Colonic mucosa (tissue), 4 donors: Measurements from ENCODE around the gene TPK1. TPM values are rescaled to one million over a fixed set of nuclear protein-coding genes. Genes with fewer than 3 reads are reported as not detected.

Experiments used
- DNase-seq: peaks from one replicate; pipeline ENCODE4 v3.0.0-alpha.2; 2020
- H3K27ac ChIP-seq: fragments of 200-600 bp; one replicate; pipeline ENCODE4 v1.8.0; 2021
- H3K27me3 ChIP-seq: fragments of 200-600 bp; one replicate; pipeline ENCODE4 v1.8.0; 2021
- H3K36me3 ChIP-seq: fragments of 200-600 bp; one replicate; pipeline ENCODE4 v1.8.0; 2021
- H3K4me1 ChIP-seq: fragments of 200-600 bp; one replicate; pipeline ENCODE4 v1.8.0; 2021; ENCODE audit warnings: mild to moderate bottlenecking
- H3K4me3 ChIP-seq: fragments of 200-600 bp; one replicate; pipeline ENCODE4 v1.8.0; 2021
- H3K9ac ChIP-seq, 2 donors: one replicate each; pipeline ENCODE4 v1.7.0; 2013; ENCODE audit warnings: control low read depth in 2 of 2, low read depth in 2 of 2, low read length in 2 of 2
- H3K9me3 ChIP-seq: fragments of 200-600 bp; one replicate; pipeline ENCODE4 v1.8.0; 2021
- CTCF ChIP-seq: fragments of 200-600 bp; IDR thresholded peaks from one replicate; pipeline ENCODE4 v1.8.0; 2022; ENCODE audit warnings: antibody characterized with exemption, mild to moderate bottlenecking
- intact Hi-C: fragments of 100-400 bp; cut with DNase I; formaldehyde crosslinking; loops from one replicate; pipeline ENCODE4 v1.14.1; 2022
- total RNA-seq, 2 donors: library from RNA; stranded (reverse); fragmentation: NEBNext Ultra II Directional in 1 of 2; extraction: Animal tissue kit (Norgen Biotek cat#: 25700) in 1 of 2; gene quantifications; one replicate each; pipeline ENCODE4 v1.2.1, GENCODE V29; 2021
- donor health status: healthy.
- donor health status: DM: no; HTN: no; CAD: no.
- donor health status: DM: no; HTN: no; CAD: no.

The TPK1 gene
- total RNA-seq, 2 donors from 2014 or later = 8.0 to 18.8 TPM

DNA sequence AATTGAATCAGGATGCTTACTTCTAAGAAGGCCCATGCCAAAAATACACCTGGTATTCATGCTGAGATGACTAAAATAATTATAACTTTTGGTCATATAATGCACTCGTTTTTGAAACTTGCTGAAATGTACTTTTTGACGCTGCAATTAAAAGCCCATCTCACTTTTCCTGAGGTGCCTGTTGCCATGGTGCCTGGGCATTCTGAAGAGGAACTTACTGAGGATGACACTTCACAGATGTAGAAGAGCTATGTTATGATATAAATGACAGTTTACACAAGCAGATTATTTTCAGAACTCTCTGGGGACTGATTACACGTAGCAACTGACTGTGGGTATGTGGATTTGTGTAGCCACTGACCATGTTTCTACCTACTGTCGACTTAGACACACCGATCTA is 182.4 kb downstream of the TPK1 start:
- no peaks in the 10 kb centered on the region for H3K9me3 ChIP-seq

GRCh38 chr7:144650439-144650838 is 185.4 kb downstream of the TPK1 start:
- Histone ChIP-seq H3K27ac (no peak overlapping the region), H3K36me3 (no peaks in the 10 kb centered on the region), H3K9me3 (no peaks in the 10 kb centered on the region), H3K4me1 (no peaks in the 10 kb centered on the region), H3K9ac (no peak overlapping the region), H3K4me3 (no peak overlapping the region), H3K27me3 (no peaks in the 10 kb centered on the region)
- intact Hi-C loops = no loop called here
- no peak for TF ChIP-seq CTCF
- DNase-seq = no peak

More for the DNA sequence above, 182.4 kb downstream of the TPK1 start:
- Histone ChIP-seq H3K36me3 (no peaks in the 10 kb centered on the region), H3K27ac (no peak overlapping the region), H3K4me3 (no peak overlapping the region), H3K9ac (no peak overlapping the region), H3K27me3 (no peaks in the 10 kb centered on the region), H3K4me1 (no peaks in the 10 kb centered on the region)
- TF ChIP-seq CTCF = no peak
- intact Hi-C loops = no loop called here
- DNase-seq = no peak

DNA sequence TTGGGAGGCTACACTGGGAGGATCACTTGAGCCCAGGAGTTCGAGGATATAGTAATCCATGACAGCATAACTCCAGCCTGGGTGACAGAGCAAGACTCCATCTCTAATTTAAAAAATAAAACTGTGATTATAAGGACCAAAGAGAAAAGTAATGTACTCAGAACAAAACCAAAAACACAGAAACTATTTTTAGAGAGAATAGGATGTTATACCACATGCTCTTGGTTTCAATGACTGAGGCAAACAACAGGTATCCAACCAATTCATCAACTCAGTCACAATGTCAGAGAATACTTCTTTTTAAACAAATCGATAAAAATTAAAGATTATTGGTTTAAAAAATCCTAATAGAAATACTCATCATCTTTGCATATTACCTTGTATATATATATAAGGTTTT is 186.7 kb downstream of the TPK1 start:
- H3K27me3 ChIP-seq = no peaks in the 10 kb centered on the region
- intact Hi-C loops = no loop called here

DNA sequence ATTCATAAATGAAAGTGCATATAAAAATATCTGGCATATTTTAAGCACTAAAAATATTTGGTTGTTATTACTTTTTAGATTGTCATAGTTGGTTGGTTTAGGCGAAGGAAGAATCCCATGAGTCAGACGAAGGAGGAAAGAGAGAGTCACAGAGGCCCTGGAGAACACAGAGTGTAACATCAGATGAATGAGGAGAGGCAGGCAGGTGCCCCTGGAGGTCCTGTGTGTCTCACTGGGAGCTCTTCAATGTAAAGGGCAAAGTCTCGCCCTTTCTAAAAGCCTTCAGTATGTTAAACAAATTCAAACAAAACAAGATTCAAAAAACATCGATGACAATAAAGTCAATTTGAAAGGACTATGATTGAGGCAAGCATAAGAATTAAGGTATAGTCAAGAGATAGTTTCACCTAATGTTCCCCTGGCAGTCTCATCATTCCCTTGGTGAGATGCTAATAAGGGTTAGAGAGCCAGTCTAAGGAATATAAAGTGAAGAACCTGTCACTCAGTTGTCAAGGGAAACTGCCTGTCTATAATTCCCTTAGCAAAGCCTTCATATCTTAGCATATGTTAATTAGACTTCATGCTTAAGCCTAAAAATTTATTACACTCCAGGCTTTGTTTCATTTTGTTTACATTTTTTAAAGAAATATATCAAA is 194.3 kb downstream of the TPK1 start:
- intact Hi-C loops = no loop called here
- no peak for TF ChIP-seq CTCF
- Histone ChIP-seq H3K27ac (no peak overlapping the region), H3K4me3 (no peak overlapping the region), H3K4me1 (no peaks in the 10 kb centered on the region), H3K36me3 (no peaks in the 10 kb centered on the region), H3K27me3 (no peaks in the 10 kb centered on the region), H3K9me3 (no peaks in the 10 kb centered on the region), H3K9ac (no peak overlapping the region)
- DNase-seq = no peak

More for the DNA sequence above, 186.7 kb downstream of the TPK1 start:
- no peak overlapping the region for H3K9ac ChIP-seq
- no peaks in the 10 kb centered on the region for H3K36me3 ChIP-seq
- H3K4me1 ChIP-seq = no peaks in the 10 kb centered on the region
- no peak overlapping the region for H3K27ac ChIP-seq
- DNase-seq = no peak
- H3K9me3 ChIP-seq = no peaks in the 10 kb centered on the region
- H3K4me3 ChIP-seq = no peak overlapping the region
- no peak for TF ChIP-seq CTCF

DNA sequence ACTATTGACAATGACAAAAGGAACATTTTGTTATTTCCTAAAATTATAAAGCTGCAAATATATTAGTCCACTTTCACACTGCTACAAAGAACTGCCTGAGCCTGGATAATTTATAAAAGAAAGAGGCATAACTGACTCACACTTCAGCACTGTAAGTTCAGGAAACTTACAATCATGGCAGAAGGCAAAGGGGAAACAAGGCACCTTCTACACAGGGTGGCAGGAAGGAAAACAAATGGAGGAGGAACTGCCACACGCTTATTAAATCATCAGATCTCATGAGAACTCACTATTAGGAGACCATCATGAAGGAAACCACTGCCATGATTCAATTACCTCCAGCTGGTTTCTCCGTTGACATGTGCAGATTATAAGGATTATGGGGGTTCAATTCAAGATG is 203.1 kb downstream of the TPK1 start:
- Histone ChIP-seq H3K27ac (no peak overlapping the region), H3K4me3 (no peak overlapping the region), H3K27me3 (no peaks in the 10 kb centered on the region), H3K36me3 (no peaks in the 10 kb centered on the region), H3K4me1 (no peaks in the 10 kb centered on the region), H3K9ac (no peak overlapping the region), H3K9me3 (no peaks in the 10 kb centered on the region)
- no peak for DNase-seq
- intact Hi-C loops = no loop called here
- no peak for TF ChIP-seq CTCF
